Measurements from ENCODE around the gene SLC46A3.

Gene SLC46A3

GRCh38 chr13:28655561-28655960 lies 63.2 kb downstream of the SLC46A3 start:
- TF ChIP-seq CTCF (IDR thresholded peaks at IDR 0.05; ENCODE audit: borderline replicate concordance, control extremely low read depth, extremely low read depth, insufficient read depth, missing control alignments), result no peak
- DNase-seq (ENCODE audit: low spot score), result no peak
- in situ Hi-C loops (cut with MboI; ENCODE audit: low sequenced_read_pairs, unreplicated experiment), result no loop called here

GRCh38 chr13:28654276-28654675 lies 64.5 kb downstream of the SLC46A3 start:
- in situ Hi-C loops (cut with MboI; ENCODE audit: low sequenced_read_pairs, unreplicated experiment), result no loop called here
- TF ChIP-seq CTCF (IDR thresholded peaks at IDR 0.05; ENCODE audit: borderline replicate concordance, control extremely low read depth, extremely low read depth, insufficient read depth, missing control alignments), result no peak
- no peak for DNase-seq (ENCODE audit: low spot score)

GRCh38 chr13:28653111-28653510 lies 65.7 kb downstream of the SLC46A3 start:
- TF ChIP-seq CTCF (IDR thresholded peaks at IDR 0.05; ENCODE audit: borderline replicate concordance, control extremely low read depth, extremely low read depth, insufficient read depth, missing control alignments), result no peak
- no peak for DNase-seq (ENCODE audit: low spot score)
- in situ Hi-C loops (cut with MboI; ENCODE audit: low sequenced_read_pairs, unreplicated experiment), result no loop called here

GRCh38 chr13:28651810-28652401 lies 66.9 kb downstream of the SLC46A3 start:
- in situ Hi-C loops (cut with MboI; ENCODE audit: low sequenced_read_pairs, unreplicated experiment), result no loop called here
- no peak for DNase-seq (ENCODE audit: low spot score)
- no peak for TF ChIP-seq CTCF (IDR thresholded peaks at IDR 0.05; ENCODE audit: borderline replicate concordance, control extremely low read depth, extremely low read depth, insufficient read depth, missing control alignments)

GRCh38 chr13:28650284-28650683 lies 68.5 kb downstream of the SLC46A3 start:
- in situ Hi-C loops (cut with MboI; ENCODE audit: low sequenced_read_pairs, unreplicated experiment), result no loop called here
- no peak for TF ChIP-seq CTCF (IDR thresholded peaks at IDR 0.05; ENCODE audit: borderline replicate concordance, control extremely low read depth, extremely low read depth, insufficient read depth, missing control alignments)
- DNase-seq (ENCODE audit: low spot score), result no peak
